Neuronal stem cell (in vitro differentiated cells): ENCODE data around the gene C22orf15.

ENCODE experiments used
- DNase-seq: peaks from one replicate; pipeline ENCODE4 v3.0.0-alpha.2; 2013; ENCODE audit warnings: low spot score
- H2AFZ ChIP-seq: one replicate; pipeline ENCODE4 v1.6.1; 2013; ENCODE audit warnings: mild to moderate bottlenecking, low read length, inconsistent platforms
- H2AK5ac ChIP-seq: 2 replicates; pipeline ENCODE4 v1.6.1; 2013; ENCODE audit warnings: low read depth, mild to moderate bottlenecking, inconsistent platforms, low read length, moderate library complexity, mixed read lengths
- H2BK120ac ChIP-seq: 2 replicates; pipeline ENCODE4 v1.6.1; 2013; ENCODE audit warnings: low read depth, mild to moderate bottlenecking, inconsistent platforms, low read length, moderate library complexity, mixed read lengths
- H2BK12ac ChIP-seq: one replicate; pipeline ENCODE4 v1.6.1; 2013; ENCODE audit warnings: low read length, inconsistent platforms
- H2BK15ac ChIP-seq: 2 replicates; pipeline ENCODE4 v1.6.1; 2013; ENCODE audit warnings: mild to moderate bottlenecking, low read length, inconsistent platforms, mixed read lengths
- H2BK5ac ChIP-seq: one replicate; pipeline ENCODE4 v1.6.1; 2013; ENCODE audit warnings: inconsistent platforms, mild to moderate bottlenecking, low read length, moderate library complexity
- H3K14ac ChIP-seq: one replicate; pipeline ENCODE4 v1.6.1; 2013; ENCODE audit warnings: low read length, inconsistent platforms
- H3K18ac ChIP-seq: 2 replicates; pipeline ENCODE4 v1.6.1; 2013; ENCODE audit warnings: low read length, inconsistent platforms
- H3K23ac ChIP-seq: 2 replicates; pipeline ENCODE4 v1.6.1; 2013; ENCODE audit warnings: low read depth, mild to moderate bottlenecking, mixed read lengths, low read length, inconsistent platforms; ENCODE audit not compliant: poor library complexity
- H3K27ac ChIP-seq: replicated peaks from 3 replicates; pipeline ENCODE4 v1.5.1; 2013; ENCODE audit warnings: low read length, inconsistent platforms
- H3K27me3 ChIP-seq, 3 experiments: 2 replicates each; pipeline ENCODE4 v1.6.1; 2013; ENCODE audit warnings: low read length in 3 of 3, mild to moderate bottlenecking in 2 of 3, inconsistent platforms in 1 of 3, low read depth in 1 of 3, mixed read lengths in 1 of 3, moderate library complexity in 1 of 3; ENCODE audit not compliant: control insufficient read depth in 3 of 3, insufficient read depth in 3 of 3
- H3K36me3 ChIP-seq, 2 donors: replicated peaks in 1 of 2; 2 replicates each; pipeline ENCODE4 v1.6.1; 2013; ENCODE audit warnings: low read length in 2 of 2; ENCODE audit not compliant: control insufficient read depth in 2 of 2, insufficient read depth in 2 of 2
- H3K4ac ChIP-seq: 2 replicates; pipeline ENCODE4 v1.6.1; 2013; ENCODE audit warnings: inconsistent platforms, mild to moderate bottlenecking, low read length, moderate library complexity
- H3K4me1 ChIP-seq, 2 donors: 1 replicate in 1 of 2; 2 replicates in 1 of 2; pipeline ENCODE4 v1.6.1; 2013; ENCODE audit warnings: low read length in 2 of 2, low read depth in 1 of 2; ENCODE audit not compliant: control insufficient read depth in 2 of 2, insufficient read depth in 1 of 2
- H3K4me2 ChIP-seq: one replicate; pipeline ENCODE4 v1.6.1; 2013; ENCODE audit warnings: mild to moderate bottlenecking, low read length, inconsistent platforms; ENCODE audit not compliant: insufficient read depth, poor library complexity, severe bottlenecking
- H3K4me3 ChIP-seq, 2 donors: 2 replicates each; pipeline ENCODE4 v1.5.1; 2013; ENCODE audit warnings: low read length in 2 of 2, mild to moderate bottlenecking in 2 of 2, inconsistent platforms in 1 of 2, moderate library complexity in 1 of 2
- H3K79me1 ChIP-seq: one replicate; pipeline ENCODE4 v1.6.1; 2013; ENCODE audit warnings: low read depth, mild to moderate bottlenecking, inconsistent platforms, low read length, moderate library complexity
- H3K9ac ChIP-seq: one replicate; pipeline ENCODE4 v1.6.1; 2013; ENCODE audit warnings: mild to moderate bottlenecking, low read depth, low read length, inconsistent platforms; ENCODE audit not compliant: poor library complexity
- H3K9me3 ChIP-seq, 2 donors: replicated peaks in 1 of 2; 2 replicates each; pipeline versions ENCODE3 to v1.6.1; 2013; ENCODE audit warnings: low read length in 2 of 2, mild to moderate bottlenecking in 2 of 2, inconsistent platforms in 1 of 2, low read depth in 1 of 2, mixed read lengths in 1 of 2, moderate library complexity in 1 of 2; ENCODE audit not compliant: control insufficient read depth in 2 of 2, insufficient read depth in 1 of 2
- H4K8ac ChIP-seq: one replicate; pipeline ENCODE4 v1.6.1; 2013; ENCODE audit warnings: low read depth, mild to moderate bottlenecking, inconsistent platforms, low read length, moderate library complexity
- H4K91ac ChIP-seq: one replicate; pipeline ENCODE4 v1.6.1; 2013; ENCODE audit warnings: low read length, low read depth, mild to moderate bottlenecking, inconsistent platforms; ENCODE audit not compliant: poor library complexity
- WGBS, 2 donors: extraction: QIAGEN DNeasy Blood & Tissue Kit; methylation state at CpG; one replicate each; pipeline ENCODE4 v1.1.7; 2013; ENCODE audit warnings: missing lambda C conversion rate in 2 of 2, mixed read lengths in 1 of 2; ENCODE audit not compliant: insufficient read length in 2 of 2, insufficient replicate concordance in 1 of 2; ENCODE audit errors: extremely low coverage in 2 of 2; 5-methylcytosine and 5-hydroxymethylcytosine counted together

Gene C22orf15

DNA sequence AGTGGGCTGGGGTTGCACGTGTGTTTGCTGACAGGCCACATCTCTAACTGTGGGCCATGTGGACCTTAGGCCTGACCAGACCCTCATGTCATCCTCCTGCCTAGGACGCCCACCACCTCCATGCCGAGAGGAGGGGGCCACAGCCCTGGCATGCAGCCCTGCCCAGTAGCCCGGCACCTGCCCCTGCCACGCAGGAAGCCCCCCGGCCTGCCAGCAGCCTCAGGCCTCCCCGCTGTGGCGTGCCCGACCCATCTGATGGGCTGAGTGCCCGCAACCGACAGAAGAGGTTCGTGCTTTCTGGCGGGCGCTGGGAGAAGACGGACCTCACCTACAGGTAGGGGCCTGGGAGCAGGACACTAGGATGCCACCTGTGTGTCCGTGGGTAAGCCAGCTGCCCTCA, 16.3 kb downstream of the C22orf15 start:
- no CpG with 5 or more reads among the region's 16 CpGs for WGBS, 2 donors
- H3K9ac ChIP-seq: peak overlapping the region; percentile 60

DNA sequence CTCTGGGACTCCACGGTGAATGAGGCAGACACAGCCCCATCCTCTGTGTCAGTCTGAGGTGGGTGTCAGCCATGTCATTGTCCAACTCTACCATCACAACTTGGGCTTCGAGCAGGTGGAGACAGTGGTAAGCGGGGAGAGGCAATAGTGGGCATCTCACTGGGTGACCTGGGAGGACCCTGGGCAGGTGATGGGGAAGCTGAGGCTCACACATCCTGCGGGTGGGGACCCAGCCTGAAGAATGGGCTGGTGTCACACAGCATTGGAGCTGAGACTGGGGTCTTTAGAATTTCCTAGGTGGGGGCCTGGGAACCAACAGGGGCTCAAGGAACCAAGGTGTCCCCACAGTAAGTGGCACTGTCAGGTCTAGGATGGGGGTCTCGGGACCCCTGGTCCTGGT, 16.9 kb downstream of the C22orf15 start:
- H3K79me1 ChIP-seq: peaks cover 1% of the 10 kb centered on the region
- H3K18ac ChIP-seq: no peak overlapping the region
- no peak overlapping the region for H4K8ac ChIP-seq
- H2BK5ac ChIP-seq: no peak overlapping the region
- H2AK5ac ChIP-seq: peak overlapping the region; percentile 92
- DNase-seq: no peak
- no peak overlapping the region for H3K14ac ChIP-seq
- no CpG with 5 or more reads among the region's 5 CpGs for WGBS, 2 donors
- H2BK12ac ChIP-seq: no peak overlapping the region
- no peak overlapping the region for H3K4ac ChIP-seq
- H4K91ac ChIP-seq: no peak overlapping the region
- H3K36me3 ChIP-seq: no peaks in the 10 kb centered on the region
- no peak overlapping the region for H3K4me2 ChIP-seq
- H3K27ac ChIP-seq: no peak overlapping the region
- H2BK120ac ChIP-seq: no peak overlapping the region
- no peak overlapping the region for H2BK15ac ChIP-seq
- no peaks in the 10 kb centered on the region for H3K4me1 ChIP-seq
- no peaks in the 10 kb centered on the region for H3K9me3 ChIP-seq
- H3K23ac ChIP-seq: no peak overlapping the region
- H3K9ac ChIP-seq: no peak overlapping the region
- H3K4me3 ChIP-seq: no peak overlapping the region
- H3K27me3 ChIP-seq: no peaks in the 10 kb centered on the region
- H2AFZ ChIP-seq: no peak overlapping the region

More for the DNA sequence above, 16.3 kb downstream of the C22orf15 start:
- DNase-seq: no peak
- H3K36me3 ChIP-seq: no peaks in the 10 kb centered on the region
- H3K4ac ChIP-seq: no peak overlapping the region
- H2BK120ac ChIP-seq: no peak overlapping the region
- peaks cover 0 to 2% (median 1%) of the 10 kb centered on the region in 3 experiments for H3K27me3 ChIP-seq
- H2BK5ac ChIP-seq: no peak overlapping the region
- H3K4me1 ChIP-seq: peaks cover 0 to 4% of the 10 kb centered on the region in 2 donors
- peak overlapping the region; percentile 65 for H3K18ac ChIP-seq
- H3K9me3 ChIP-seq: no peaks in the 10 kb centered on the region
- peak overlapping the region; percentile 92 for H2AK5ac ChIP-seq
- peak overlapping the region; percentile 37 for H2BK15ac ChIP-seq
- H4K91ac ChIP-seq: no peak overlapping the region
- no peak overlapping the region for H3K4me3 ChIP-seq
- H2BK12ac ChIP-seq: no peak overlapping the region
- H4K8ac ChIP-seq: peak overlapping the region; percentile 43
- H3K79me1 ChIP-seq: peaks cover 2% of the 10 kb centered on the region
- no peak overlapping the region for H2AFZ ChIP-seq
- H3K4me2 ChIP-seq: no peak overlapping the region
- H3K27ac ChIP-seq: no peak overlapping the region
- H3K14ac ChIP-seq: peak overlapping the region; percentile 56
- H3K23ac ChIP-seq: peak overlapping the region; percentile 65

DNA sequence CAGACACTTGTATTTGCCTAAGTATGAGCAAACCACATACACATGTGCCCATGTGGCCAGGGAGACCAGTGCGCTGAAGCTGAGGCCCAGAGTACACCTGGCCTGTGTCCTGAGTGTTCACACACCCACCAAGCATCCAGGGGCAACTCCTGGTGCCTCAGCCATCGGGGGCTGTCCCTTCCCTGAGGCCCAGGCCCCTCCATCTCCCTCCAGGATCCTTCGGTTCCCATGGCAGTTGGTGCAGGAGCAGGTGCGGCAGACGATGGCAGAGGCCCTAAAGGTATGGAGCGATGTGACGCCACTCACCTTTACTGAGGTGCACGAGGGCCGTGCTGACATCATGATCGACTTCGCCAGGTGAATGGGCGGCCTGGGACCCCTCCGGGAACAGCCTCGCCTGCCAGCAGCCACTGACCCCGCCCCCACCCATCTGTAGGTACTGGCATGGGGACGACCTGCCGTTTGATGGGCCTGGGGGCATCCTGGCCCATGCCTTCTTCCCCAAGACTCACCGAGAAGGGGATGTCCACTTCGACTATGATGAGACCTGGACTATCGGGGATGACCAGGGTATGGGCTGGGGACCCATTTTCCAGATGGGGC, 17.5 kb downstream of the C22orf15 start:
- Histone ChIP-seq H2BK5ac (no peak overlapping the region), H2AFZ (no peak overlapping the region), H2BK15ac (no peak overlapping the region), H3K9me3 (no peaks in the 10 kb centered on the region), H3K27ac (no peak overlapping the region), H2BK120ac (no peak overlapping the region), H3K27me3 (no peaks in the 10 kb centered on the region), H3K4ac (no peak overlapping the region), H4K8ac (no peak overlapping the region), H2BK12ac (no peak overlapping the region), H3K23ac (no peak overlapping the region), H3K4me3 (no peak overlapping the region), H3K36me3 (no peaks in the 10 kb centered on the region), H3K18ac (no peak overlapping the region), H3K14ac (no peak overlapping the region), H2AK5ac (peak overlapping the region; percentile 46), H3K4me2 (no peak overlapping the region), H3K9ac (no peak overlapping the region), H3K4me1 (no peaks in the 10 kb centered on the region), H3K79me1 (peaks cover 1% of the 10 kb centered on the region), H4K91ac (no peak overlapping the region)
- no peak for DNase-seq
- no CpG with 5 or more reads among the region's 20 CpGs for WGBS, 2 donors

DNA sequence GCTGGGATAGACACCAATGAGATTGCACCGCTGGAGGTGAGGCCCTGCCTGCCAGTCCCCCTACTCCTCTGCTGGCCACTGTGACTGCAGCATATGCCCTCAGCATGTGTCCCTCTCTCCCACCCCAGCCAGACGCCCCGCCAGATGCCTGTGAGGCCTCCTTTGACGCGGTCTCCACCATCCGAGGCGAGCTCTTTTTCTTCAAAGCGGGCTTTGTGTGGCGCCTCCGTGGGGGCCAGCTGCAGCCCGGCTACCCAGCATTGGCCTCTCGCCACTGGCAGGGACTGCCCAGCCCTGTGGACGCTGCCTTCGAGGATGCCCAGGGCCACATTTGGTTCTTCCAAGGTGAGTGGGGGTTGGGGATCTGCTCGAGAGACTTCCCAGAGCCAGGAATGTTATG, 18.3 kb downstream of the C22orf15 start:
- Histone ChIP-seq H2BK120ac (no peak overlapping the region), H3K9me3 (no peaks in the 10 kb centered on the region), H2BK12ac (no peak overlapping the region), H4K91ac (no peak overlapping the region), H3K27ac (no peak overlapping the region), H3K79me1 (peaks cover 1% of the 10 kb centered on the region), H3K27me3 (no peaks in the 10 kb centered on the region), H3K14ac (peak overlapping the region; percentile 71), H2BK15ac (peak overlapping the region; percentile 37), H3K4ac (no peak overlapping the region), H3K18ac (peak overlapping the region; percentile 57), H3K36me3 (no peaks in the 10 kb centered on the region), H3K9ac (peak overlapping the region; percentile 60), H2AFZ (no peak overlapping the region), H3K4me3 (no peak overlapping the region), H3K23ac (no peak overlapping the region), H3K4me2 (no peak overlapping the region), H4K8ac (no peak overlapping the region), H2BK5ac (peak overlapping the region; percentile 20), H2AK5ac (peak overlapping the region; percentile 46), H3K4me1 (peaks cover 0 to under 1% of the 10 kb centered on the region in 2 donors)
- no peak for DNase-seq
- WGBS, 2 donors: no CpG with 5 or more reads among the region's 15 CpGs
